K562 (cell line): Measurements from ENCODE around the gene ZNF516.

Experiments used
- CTCF ChIP-seq, 3 experiments: IDR thresholded peaks in 2 of 3; conservative IDR thresholded peaks in 1 of 3; 2 replicates each; pipeline ENCODE4 v1.5.1; 2011 to 2012; ENCODE audit warnings: low read length in 3 of 3, mild to moderate bottlenecking in 3 of 3, control low read depth in 2 of 3, improper control_type of control experiment in 1 of 3, inconsistent platforms in 1 of 3, low read depth in 1 of 3, mixed read lengths in 1 of 3, moderate library complexity in 1 of 3; ENCODE audit not compliant: insufficient read depth in 2 of 3
- ELF1 ChIP-seq: fragments of 200-800 bp; sonication (Bioruptor generic); IDR thresholded peaks from 2 replicates; pipeline ENCODE4 v1.6.1; 2016; ENCODE audit warnings: missing genetic modification characterization, missing compliant biosample characterization
- HDAC6 ChIP-seq: IDR thresholded peaks from 2 replicates; pipeline ENCODE4 v1.6.1; 2012; ENCODE audit warnings: low read depth, mild to moderate bottlenecking, control low read depth, inconsistent platforms, low read length, moderate library complexity
- MTA2 ChIP-seq: fragments of 450-650 bp; IDR thresholded peaks from 2 replicates; pipeline ENCODE4 v1.6.1; 2016; ENCODE audit warnings: low read depth
- MTF1 ChIP-seq: fragments of 250-450 bp; sonication (Bioruptor Pico); IDR thresholded peaks from 2 replicates; pipeline ENCODE4 v1.9.0; 2021; ENCODE audit warnings: moderate library complexity, mild to moderate bottlenecking, inconsistent platforms, borderline replicate concordance
- NFIC ChIP-seq: fragments of 450-650 bp; IDR thresholded peaks from 2 replicates; pipeline ENCODE4 v1.6.1; 2017; ENCODE audit warnings: mild to moderate bottlenecking, inconsistent platforms
- POLR2A ChIP-seq: fragments of 450-650 bp; conservative IDR thresholded peaks from 2 replicates; pipeline ENCODE4 v1.6.1; 2016
- THRA ChIP-seq: fragments of 450-650 bp; IDR thresholded peaks from 2 replicates; pipeline ENCODE4 v1.6.1; 2017; ENCODE audit warnings: mild to moderate bottlenecking, moderate library complexity
- ZNF232 ChIP-seq: sonication (generic); formaldehyde crosslinking; IDR thresholded peaks from 2 replicates; pipeline ENCODE4 v1.8.0; 2022; ENCODE audit warnings: mild to moderate bottlenecking, missing genetic modification reagents
- ZNF785 ChIP-seq: fragments of 250-450 bp; sonication (Bioruptor Pico); IDR thresholded peaks from 2 replicates; pipeline ENCODE4 v1.4.0; 2020; ENCODE audit warnings: mild to moderate bottlenecking

- TF ChIP-seq POLR2A: no peak
- no peak for TF ChIP-seq HDAC6
- no peak for TF ChIP-seq THRA
- TF ChIP-seq MTF1 (CRISPR knock-in tag): no peak
- no peak for TF ChIP-seq MTA2
- no peak for TF ChIP-seq CTCF (IDR thresholded peaks at IDR 0.05 in 2 of 3, conservative IDR thresholded peaks at IDR 0.05 in 1 of 3; ENCODE audit: insufficient read depth in 2 of 3, low read depth in 1 of 3, low read length in 3 of 3)
- no peak for TF ChIP-seq ELF1 (tag)
- TF ChIP-seq NFIC: no peak
- no peak for TF ChIP-seq ZNF232 (CRISPR knock-in tag)
- TF ChIP-seq ZNF785 (CRISPR knock-in tag): no peak
These were observed 41.9 kb downstream of the ZNF516 start for GRCh38 chr18:76453057-76453561.
